ENCODE data around the gene VASH1. TPM values are rescaled to one million over a fixed set of nuclear protein-coding genes. Genes with fewer than 3 reads are reported as not detected.

VASH1 gene
- total RNA-seq, 1 experiment from 2014 or later: 2.8 TPM

- Histone ChIP-seq H3K4me3 (no peak overlapping the region), H3K27me3 (no peaks in the 10 kb centered on the region), H3K36me3 (no peaks in the 10 kb centered on the region), H3K9me3 (no peaks in the 10 kb centered on the region)
- no peak for DNase-seq
These were observed 68.6 kb downstream of the VASH1 start for GRCh38 chr14:76829650-76830421.

DNA sequence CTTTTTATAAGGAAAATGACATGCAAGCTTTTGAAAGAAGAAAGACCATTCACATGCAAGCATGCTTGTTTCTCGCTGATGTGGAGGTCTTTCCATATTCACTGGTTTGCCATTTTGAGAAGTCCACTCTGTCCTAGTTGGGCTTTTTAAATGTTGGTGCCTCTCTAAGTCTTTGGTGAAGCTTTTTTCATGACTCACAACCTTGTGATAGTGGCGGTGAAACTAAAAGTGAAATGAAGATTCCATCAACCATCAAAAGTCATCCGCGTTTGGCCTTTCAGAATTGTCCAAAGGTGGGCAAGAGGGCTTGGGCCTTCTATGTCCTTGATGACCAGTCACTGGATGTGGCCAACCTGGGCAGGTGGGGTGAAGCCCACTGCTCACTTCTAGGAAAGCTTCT, 69.3 kb downstream of the VASH1 start:
- no peaks in the 10 kb centered on the region for H3K27me3 ChIP-seq
- H3K36me3 ChIP-seq: no peaks in the 10 kb centered on the region
- no peaks in the 10 kb centered on the region for H3K9me3 ChIP-seq
- no peak overlapping the region for H3K4me3 ChIP-seq
- DNase-seq: no peak

- Histone ChIP-seq H3K36me3 (no peaks in the 10 kb centered on the region), H3K9me3 (no peaks in the 10 kb centered on the region), H3K27me3 (no peaks in the 10 kb centered on the region), H3K4me3 (no peak overlapping the region)
- DNase-seq: no peak
These were observed 71.3 kb downstream of the VASH1 start for GRCh38 chr14:76832503-76832988.

Other genes with a start within 250 kb of the VASH1 start
- 1.1 and 2.5 TPM in 2 replicates for gene ANGEL1, start 51.4 kb downstream of the VASH1 start, total RNA-seq (2014; rRNA removed; shearing (Covaris generic); ENCODE audit: low replicate concordance)
- not detected in 2 replicates for gene LRRC74A, start 64.9 kb downstream of the VASH1 start, total RNA-seq (2014; rRNA removed; shearing (Covaris generic); ENCODE audit: low replicate concordance)

Data from MG63 (cell line).